OCI-LY7 (cell line): ENCODE data around the gene INKA2. TPM values are rescaled to one million over a fixed set of nuclear protein-coding genes. Genes with fewer than 3 reads are reported as not detected.

ENCODE experiments used
- BruUV-seq: library from RNA; stranded (reverse); fragments of 400-500 nt; replicated peaks from 2 replicates; lab custom pipeline; 2021; lab: Mats Ljungman, UMichigan
- CTCF ChIA-PET: fragments of 300-600 bp; sonication (Branson Sonifier 250); formaldehyde crosslinking; loops from one replicate; lab custom pipeline; 2022; ENCODE audit warnings: antibody characterized with exemption; ENCODE audit not compliant: unreplicated experiment; lab: Charles Lee
- POLR2A ChIA-PET: fragments of 300-600 bp; sonication (Branson Sonifier 250); formaldehyde crosslinking; loops from one replicate; lab custom pipeline; 2022; ENCODE audit warnings: antibody characterized with exemption; lab: Charles Lee
- DNase-seq: peaks from one replicate; pipeline ENCODE4 v3.0.0-alpha.2; 2015; ENCODE audit warnings: low spot score
- H2AFZ ChIP-seq: fragments of 200-600 bp; sonication (generic), shearing (Covaris generic); 2 replicates; pipeline ENCODE4 v1.6.1; 2014; ENCODE audit warnings: mild to moderate bottlenecking, antibody characterized with exemption, low read length, moderate library complexity
- H3K27ac ChIP-seq: fragments of 200-600 bp; sonication (generic); 2 replicates; pipeline ENCODE4 v1.5.1; 2014; ENCODE audit warnings: mixed run types, low read depth, mild to moderate bottlenecking, moderate library complexity, low read length, inconsistent platforms; ENCODE audit not compliant: poor library complexity, severe bottlenecking
- H3K36me3 ChIP-seq: fragments of 200-600 bp; sonication (generic); 2 replicates; pipeline ENCODE4 v1.6.1; 2014; ENCODE audit warnings: mild to moderate bottlenecking, antibody characterized with exemption, low read length, moderate library complexity, mixed read lengths; ENCODE audit not compliant: insufficient read depth
- H3K4me1 ChIP-seq: fragments of 200-600 bp; sonication (generic); 2 replicates; pipeline ENCODE4 v1.5.1; 2014; ENCODE audit warnings: mild to moderate bottlenecking, low read length; ENCODE audit not compliant: insufficient read depth, poor library complexity, severe bottlenecking
- H3K4me2 ChIP-seq: fragments of 200-600 bp; sonication (generic); 2 replicates; pipeline ENCODE4 v1.6.1; 2014; ENCODE audit warnings: mild to moderate bottlenecking, low read length
- H3K4me3 ChIP-seq: fragments of 200-600 bp; sonication (generic); 2 replicates; pipeline ENCODE4 v1.5.1; 2014; ENCODE audit warnings: mild to moderate bottlenecking, low read depth, low read length; ENCODE audit not compliant: poor library complexity, severe bottlenecking
- H3K79me2 ChIP-seq: fragments of 200-600 bp; sonication (generic); 2 replicates; pipeline ENCODE4 v1.6.1; 2016; ENCODE audit warnings: low read depth, mild to moderate bottlenecking, low read length, moderate library complexity, mixed read lengths; ENCODE audit not compliant: insufficient read depth
- H3K9me2 ChIP-seq: fragments of 200-600 bp; sonication (generic); 2 replicates; pipeline ENCODE4 v1.6.1; 2016; ENCODE audit warnings: mild to moderate bottlenecking, low read length, mixed read lengths; ENCODE audit not compliant: insufficient read depth
- H3K9me3 ChIP-seq: fragments of 200-600 bp; sonication (generic); 2 replicates; pipeline ENCODE4 v1.6.1; 2014; ENCODE audit warnings: mild to moderate bottlenecking, mixed run types, low read length, mixed read lengths
- H4K20me1 ChIP-seq: fragments of 200-600 bp; sonication (generic); 2 replicates; pipeline ENCODE4 v1.6.1; 2014; ENCODE audit warnings: mild to moderate bottlenecking, antibody characterized with exemption, low read length, moderate library complexity, mixed read lengths; ENCODE audit not compliant: insufficient read depth
- CTCF ChIP-seq: fragments of 200-600 bp; sonication (generic); conservative IDR thresholded peaks from 2 replicates; pipeline ENCODE4 v1.5.1; 2014; ENCODE audit warnings: mild to moderate bottlenecking, antibody characterized with exemption, low read length, moderate library complexity, mixed read lengths
- EZH2phosphoT487 ChIP-seq: fragments of 200-600 bp; sonication (generic); IDR thresholded peaks from 2 replicates; pipeline ENCODE4 v1.6.1; 2018; ENCODE audit warnings: low read depth, borderline replicate concordance, mild to moderate bottlenecking, mixed run types, antibody characterized with exemption, low read length, moderate library complexity, mixed read lengths
- intact Hi-C: fragments of 100-400 bp; cut with micrococcal nuclease; formaldehyde crosslinking; loops from one replicate; pipeline ENCODE4 v1.10.0; 2022; ENCODE audit not compliant: unreplicated experiment
- small RNA-seq: library from RNA; depleted of rRNA; stranded (forward); fragments of <200 nt; gene quantifications from one replicate; pipeline ENCODE3, GENCODE V24; 2014
- total RNA-seq, 2 experiments: library from RNA; depleted of rRNA in 1 of 2; stranded (reverse); fragments of >200 nt in 1 of 2; shearing (Covaris generic) in 1 of 2; gene quantifications; 2 replicates each; pipeline ENCODE4 v1.2.3, GENCODE V29; 2014 to 2022

INKA2 gene
- total RNA-seq, 2 experiments from 2014 or later: 3.9 to 10.8 TPM

GRCh38 chr1:111695801-111696200 lies 43.4 kb downstream of the INKA2 start:
- H4K20me1 ChIP-seq: no peaks in the 10 kb centered on the region
- H3K9me3 ChIP-seq: no peaks in the 10 kb centered on the region
- ChIA-PET CTCF (no interaction called here), POLR2A (interaction anchor here (1.0 kb wide), 1 partner anchor 8 kb away, joined by 3 read pairs; no protein-coding TSS in a partner anchor)
- H3K36me3 ChIP-seq: peaks cover 97% of the 10 kb centered on the region
- H3K27ac ChIP-seq: no peak overlapping the region
- H3K79me2 ChIP-seq: peaks cover 5% of the 10 kb centered on the region; the same call in 1 of the 2 replicates
- H3K4me1 ChIP-seq: peaks cover 23% of the 10 kb centered on the region
- no peaks in the 10 kb centered on the region for H3K9me2 ChIP-seq
- H3K4me3 ChIP-seq: no peak overlapping the region
- intact Hi-C loops: no loop called here
- no TSS peak for BruUV-seq
- TF ChIP-seq CTCF (no peak), EZH2phosphoT487 (no peak)
- no peak for DNase-seq
- no peak overlapping the region for H3K4me2 ChIP-seq
- no peak overlapping the region for H2AFZ ChIP-seq

GRCh38 chr1:111691886-111692285 lies 47.3 kb downstream of the INKA2 start:
- Histone ChIP-seq H3K27ac (no peak overlapping the region), H3K36me3 (peaks cover 78% of the 10 kb centered on the region), H4K20me1 (no peaks in the 10 kb centered on the region), H3K9me3 (peaks cover 7% of the 10 kb centered on the region; the same call in 1 of the 2 replicates), H3K4me1 (peaks cover 32% of the 10 kb centered on the region), H3K79me2 (peaks cover 39% of the 10 kb centered on the region; the same call in 1 of the 2 replicates), H3K4me3 (no peak overlapping the region), H2AFZ (no peak overlapping the region), H3K9me2 (no peaks in the 10 kb centered on the region), H3K4me2 (no peak overlapping the region)
- ChIA-PET POLR2A (interaction anchor here (1.6 kb wide), 1 partner anchor 22 kb away, joined by 4 read pairs; no protein-coding TSS in a partner anchor), CTCF (no interaction called here)
- TF ChIP-seq CTCF: no peak
- no peak for DNase-seq
- intact Hi-C loops: no loop called here
- BruUV-seq: no TSS peak

GRCh38 chr1:111690306-111690617 lies 48.9 kb downstream of the INKA2 start:
- Histone ChIP-seq H3K4me1 (peaks cover 20% of the 10 kb centered on the region), H3K36me3 (peaks cover 64% of the 10 kb centered on the region), H4K20me1 (no peaks in the 10 kb centered on the region), H3K27ac (no peak overlapping the region), H2AFZ (no peak overlapping the region), H3K4me3 (no peak overlapping the region), H3K79me2 (peaks cover 42% of the 10 kb centered on the region; the same call in 1 of the 2 replicates), H3K9me2 (no peaks in the 10 kb centered on the region), H3K9me3 (peaks cover 7% of the 10 kb centered on the region; the same call in 1 of the 2 replicates), H3K4me2 (no peak overlapping the region)
- CTCF ChIA-PET: interaction anchor here (0.9 to 1.1 kb wide), 2 partner anchors 10 kb away, joined by 3 read pairs; no protein-coding TSS in a partner anchor
- intact Hi-C loops: no loop called here
- no peak for TF ChIP-seq EZH2phosphoT487
- no peak for TF ChIP-seq CTCF
- POLR2A ChIA-PET: interaction anchor here (1.0 to 1.6 kb wide), 7 partner anchors 10 to 471 kb away, joined by 3 to 6 read pairs (median 3); no protein-coding TSS in a partner anchor
- no peak for DNase-seq
- no TSS peak for BruUV-seq

Small RNA genes within 50 kb of the gene (small RNA-seq; reads per million reads assigned to genes)
- gene INKA2: 0.36 reads per million

Other genes with a start within 250 kb of the INKA2 start
- gene ADORA3, start 235.8 kb downstream of the INKA2 start, total RNA-seq (2014; rRNA removed; shearing (Covaris generic)): not detected in 2 replicates
- gene ADORA3, start 235.8 kb downstream of the INKA2 start, total RNA-seq (2022): 0.17 TPM in 1 of 2 replicates, not detected in the other
- not detected in 2 replicates for gene TMIGD3, start 235.8 kb downstream of the INKA2 start, total RNA-seq (2014; rRNA removed; shearing (Covaris generic))
- not detected in 2 replicates for gene TMIGD3, start 235.8 kb downstream of the INKA2 start, total RNA-seq (2022)
- 8.5 and 10.4 TPM in 2 replicates for gene RAP1A, start 119.6 kb downstream of the INKA2 start, total RNA-seq (2014; rRNA removed; shearing (Covaris generic))
- gene RAP1A, start 119.6 kb downstream of the INKA2 start, total RNA-seq (2022): 72.0 and 86.3 TPM in 2 replicates
- gene DDX20, start 16.5 kb upstream of the INKA2 start, total RNA-seq (2014; rRNA removed; shearing (Covaris generic)): 28.8 and 32.9 TPM in 2 replicates
- 23.0 and 30.0 TPM in 2 replicates for gene DDX20, start 16.5 kb upstream of the INKA2 start, total RNA-seq (2022)